GM21526 (cell line): ENCODE results near the gene LHX3.

Experiments
- ATAC-seq: cut with Tn5 transposase; IDR thresholded peaks from one replicate; pipeline ENCODE4 v1.9.1; 2021; ENCODE audit warnings: moderate library complexity; ENCODE audit not compliant: unreplicated experiment, low FRiP score

The LHX3 gene

GRCh38 chr9:136179761-136180160, 25.2 kb downstream of the LHX3 start:
- no peak for ATAC-seq

- no peak for ATAC-seq
Observed at GRCh38 chr9:136179101-136179616, 25.8 kb downstream of the LHX3 start.

GRCh38 chr9:136178773-136179075, 26.2 kb downstream of the LHX3 start:
- no peak for ATAC-seq

GRCh38 chr9:136178061-136178772, 26.7 kb downstream of the LHX3 start:
- ATAC-seq = no peak

GRCh38 chr9:136177224-136177623, 27.7 kb downstream of the LHX3 start:
- no peak for ATAC-seq

- no peak for ATAC-seq
Observed at GRCh38 chr9:136175616-136176197, 29.2 kb downstream of the LHX3 start.

- no peak for ATAC-seq
Observed at GRCh38 chr9:136174779-136175615, 29.9 kb downstream of the LHX3 start.

- ATAC-seq = no peak
Observed at GRCh38 chr9:136173648-136174290, 31.2 kb downstream of the LHX3 start.

GRCh38 chr9:136172412-136173079, 32.4 kb downstream of the LHX3 start:
- ATAC-seq = no peak

- ATAC-seq = no peak
Observed at GRCh38 chr9:136171801-136172411, 33.0 kb downstream of the LHX3 start.

- ATAC-seq = no peak
Observed at GRCh38 chr9:136171009-136171800, 33.7 kb downstream of the LHX3 start.

- ATAC-seq = no peak
Observed at GRCh38 chr9:136170006-136170901, 34.7 kb downstream of the LHX3 start.

- no peak for ATAC-seq
Observed at GRCh38 chr9:136169495-136169894, 35.4 kb downstream of the LHX3 start.

- ATAC-seq = no peak
Observed at GRCh38 chr9:136163248-136163850, 41.6 kb downstream of the LHX3 start.

GRCh38 chr9:136160995-136161610, 43.8 kb downstream of the LHX3 start:
- ATAC-seq = no peak

GRCh38 chr9:136160381-136160841, 44.5 kb downstream of the LHX3 start:
- no peak for ATAC-seq

GRCh38 chr9:136159851-136160250, 45.1 kb downstream of the LHX3 start:
- no peak for ATAC-seq
